ENCODE results near the gene DAO. TPM values are rescaled to one million over a fixed set of nuclear protein-coding genes. Genes with fewer than 3 reads are reported as not detected.

The DAO gene
- total RNA-seq, 1 donor: not detected

- DNase-seq (ENCODE audit: low read depth): no peak
- no peak overlapping the region for H3K4me3 ChIP-seq (ENCODE audit: low read depth, low read length)
- no peak for TF ChIP-seq CTCF (IDR thresholded peaks at IDR 0.05; ENCODE audit: insufficient read depth, low read depth, low read length)
Measured at GRCh38 chr12:108916336-108916735, 36.4 kb downstream of the DAO start.

- no peak for TF ChIP-seq CTCF (IDR thresholded peaks at IDR 0.05; ENCODE audit: insufficient read depth, low read depth, low read length)
- DNase-seq (ENCODE audit: low read depth): no peak
- no peak overlapping the region for H3K4me3 ChIP-seq (ENCODE audit: low read depth, low read length)
Measured at GRCh38 chr12:108918206-108918605, 38.3 kb downstream of the DAO start.

GRCh38 chr12:108918960-108919642, 39.2 kb downstream of the DAO start:
- TF ChIP-seq CTCF (IDR thresholded peaks at IDR 0.05; ENCODE audit: insufficient read depth, low read depth, low read length): no peak
- H3K4me3 ChIP-seq (ENCODE audit: low read depth, low read length): no peak overlapping the region
- no peak for DNase-seq (ENCODE audit: low read depth)

GRCh38 chr12:108921946-108922345, 42.1 kb downstream of the DAO start:
- H3K4me3 ChIP-seq (ENCODE audit: low read depth, low read length): no peak overlapping the region
- no peak for DNase-seq (ENCODE audit: low read depth)
- no peak for TF ChIP-seq CTCF (IDR thresholded peaks at IDR 0.05; ENCODE audit: insufficient read depth, low read depth, low read length)

- H3K4me3 ChIP-seq (ENCODE audit: low read depth, low read length): no peak overlapping the region
- TF ChIP-seq CTCF (IDR thresholded peaks at IDR 0.05; ENCODE audit: insufficient read depth, low read depth, low read length): no peak
- DNase-seq (ENCODE audit: low read depth): no peak
Measured at GRCh38 chr12:108922918-108923317, 43.0 kb downstream of the DAO start.

GRCh38 chr12:108928695-108929094, 48.8 kb downstream of the DAO start:
- TF ChIP-seq CTCF (IDR thresholded peaks at IDR 0.05; ENCODE audit: insufficient read depth, low read depth, low read length): no peak
- DNase-seq (ENCODE audit: low read depth): no peak
- no peak overlapping the region for H3K4me3 ChIP-seq (ENCODE audit: low read depth, low read length)

- no peak overlapping the region for H3K4me3 ChIP-seq (ENCODE audit: low read depth, low read length)
- no peak for DNase-seq (ENCODE audit: low read depth)
- no peak for TF ChIP-seq CTCF (IDR thresholded peaks at IDR 0.05; ENCODE audit: insufficient read depth, low read depth, low read length)
Measured at GRCh38 chr12:108930155-108930554, 50.3 kb downstream of the DAO start.

All from fibroblast of villous mesenchyme (primary cell).